ENCODE measurements around the gene GZMA. TPM values are rescaled to one million over a fixed set of nuclear protein-coding genes. Genes with fewer than 3 reads are reported as not detected.

GZMA gene
- under 1 TPM in 1 of 2 donors, not detected in 1; 0.55 TPM for total RNA-seq

GRCh38 chr5:55102348-55102747 is at the start of gene GZMA:
GZMA (plus strand) TSS chr5:55102646; CDS start chr5:55102683, 37 bp downstream.
- TF ChIP-seq, protein P1, sequence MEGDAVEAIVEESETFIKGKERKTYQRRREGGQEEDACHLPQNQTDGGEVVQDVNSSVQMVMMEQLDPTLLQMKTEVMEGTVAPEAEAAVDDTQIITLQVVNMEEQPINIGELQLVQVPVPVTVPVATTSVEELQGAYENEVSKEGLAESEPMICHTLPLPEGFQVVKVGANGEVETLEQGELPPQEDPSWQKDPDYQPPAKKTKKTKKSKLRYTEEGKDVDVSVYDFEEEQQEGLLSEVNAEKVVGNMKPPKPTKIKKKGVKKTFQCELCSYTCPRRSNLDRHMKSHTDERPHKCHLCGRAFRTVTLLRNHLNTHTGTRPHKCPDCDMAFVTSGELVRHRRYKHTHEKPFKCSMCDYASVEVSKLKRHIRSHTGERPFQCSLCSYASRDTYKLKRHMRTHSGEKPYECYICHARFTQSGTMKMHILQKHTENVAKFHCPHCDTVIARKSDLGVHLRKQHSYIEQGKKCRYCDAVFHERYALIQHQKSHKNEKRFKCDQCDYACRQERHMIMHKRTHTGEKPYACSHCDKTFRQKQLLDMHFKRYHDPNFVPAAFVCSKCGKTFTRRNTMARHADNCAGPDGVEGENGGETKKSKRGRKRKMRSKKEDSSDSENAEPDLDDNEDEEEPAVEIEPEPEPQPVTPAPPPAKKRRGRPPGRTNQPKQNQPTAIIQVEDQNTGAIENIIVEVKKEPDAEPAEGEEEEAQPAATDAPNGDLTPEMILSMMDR (IDR thresholded peaks at IDR 0.05), result no peak

DNA sequence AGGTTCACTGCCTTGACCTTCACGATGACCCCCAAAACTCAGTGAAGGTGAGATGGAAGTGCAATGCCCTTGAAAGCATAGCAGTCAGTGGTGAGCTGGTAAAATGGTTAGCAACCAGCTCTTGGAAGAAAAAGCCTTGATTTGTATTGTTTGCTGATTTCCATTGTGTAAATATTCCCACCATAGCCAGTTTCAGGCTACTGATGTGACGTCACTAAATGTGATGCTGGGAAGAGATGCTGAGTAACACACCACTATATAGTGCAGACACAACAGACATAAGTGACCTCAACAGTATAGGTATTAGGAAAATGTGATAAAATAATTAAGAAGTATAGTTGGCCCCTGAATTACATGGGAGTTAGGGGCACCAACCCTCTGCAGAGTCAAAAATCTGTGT is 47.3 kb upstream of the GZMA start:
- H3K27me3 ChIP-seq, result no peaks in the 10 kb centered on the region
- H3K4me1 ChIP-seq, result no peaks in the 10 kb centered on the region
- H3K4me3 ChIP-seq, result no peak overlapping the region
- H3K27ac ChIP-seq, result no peak overlapping the region
- no peaks in the 10 kb centered on the region for H3K9me3 ChIP-seq
- TF ChIP-seq, protein P1 (IDR thresholded peaks at IDR 0.05), result no peak
- DNase-seq (ENCODE audit: low spot score), result no peak
- no peaks in the 10 kb centered on the region for H3K36me3 ChIP-seq

More at GRCh38 chr5:55102348-55102747, at the start of gene GZMA:
- Histone ChIP-seq H3K4me3 (no peak within 1 kb of the TSS), H3K27ac (no peak within 1 kb of the TSS), H3K4me1 (no peaks in the 10 kb centered on the region), H3K9me3 (peaks cover 0 to 6% of the 10 kb centered on the region in 2 donors), H3K27me3 (no peaks in the 10 kb centered on the region), H3K36me3 (no peaks in the 10 kb centered on the region)
- no peak for DNase-seq (ENCODE audit: low spot score)

DNA sequence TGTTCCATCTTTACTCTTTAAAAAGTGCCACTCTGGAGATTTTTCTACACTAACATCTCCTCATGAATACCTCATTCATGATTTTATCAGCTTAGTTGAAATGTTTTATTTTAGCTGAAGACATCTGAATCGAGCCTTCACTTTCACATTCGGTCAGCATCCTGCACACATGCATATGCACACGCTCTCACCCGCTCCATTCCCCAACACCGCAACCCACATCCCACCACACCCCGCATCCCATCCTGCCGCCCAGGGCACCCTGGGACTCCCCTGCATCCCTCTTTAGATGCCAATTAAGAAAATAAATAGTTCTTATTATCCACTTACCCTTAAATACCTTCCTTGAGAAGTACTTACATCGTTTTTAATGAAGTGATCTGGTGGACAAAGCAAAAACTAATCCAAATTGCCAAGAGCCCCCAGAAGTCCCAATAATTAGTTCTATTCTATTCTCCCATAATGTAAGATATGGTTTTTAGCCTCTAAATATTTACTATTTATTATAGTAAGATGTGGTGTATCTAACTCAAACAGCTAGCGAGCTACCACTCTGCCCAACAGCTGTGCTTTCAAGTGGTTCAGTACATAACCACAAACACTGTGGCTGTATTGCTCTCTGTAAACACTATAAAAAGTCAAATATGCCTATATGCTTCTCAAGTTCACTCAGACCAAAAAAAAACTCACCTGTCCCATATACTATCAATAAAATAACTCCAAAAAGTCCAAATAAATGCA is 40.2 kb upstream of the GZMA start:
- H3K4me3 ChIP-seq, result no peak overlapping the region
- no peak for DNase-seq (ENCODE audit: low spot score)

GRCh38 chr5:55063220-55063863 is 39.1 kb upstream of the GZMA start:
- TF ChIP-seq, protein P1 (IDR thresholded peaks at IDR 0.05), result no peak
- no peak for DNase-seq (ENCODE audit: low spot score)
- no peak overlapping the region for H3K4me3 ChIP-seq
- no peak overlapping the region for H3K27ac ChIP-seq
- H3K27me3 ChIP-seq, result no peaks in the 10 kb centered on the region
- H3K9me3 ChIP-seq, result no peaks in the 10 kb centered on the region
- H3K36me3 ChIP-seq, result no peaks in the 10 kb centered on the region
- no peaks in the 10 kb centered on the region for H3K4me1 ChIP-seq

More for the DNA sequence above, 40.2 kb upstream of the GZMA start:
- Histone ChIP-seq H3K4me1 (no peaks in the 10 kb centered on the region), H3K9me3 (no peaks in the 10 kb centered on the region), H3K27me3 (no peaks in the 10 kb centered on the region), H3K36me3 (no peaks in the 10 kb centered on the region), H3K27ac (no peak overlapping the region)
- TF ChIP-seq, protein P1 (IDR thresholded peaks at IDR 0.05), result no peak

GRCh38 chr5:55063899-55064298 is 38.5 kb upstream of the GZMA start:
- H3K4me1 ChIP-seq, result no peaks in the 10 kb centered on the region
- TF ChIP-seq, protein P1 (IDR thresholded peaks at IDR 0.05), result no peak
- DNase-seq (ENCODE audit: low spot score), result no peak
- no peaks in the 10 kb centered on the region for H3K27me3 ChIP-seq
- no peak overlapping the region for H3K4me3 ChIP-seq
- H3K27ac ChIP-seq, result no peak overlapping the region
- H3K36me3 ChIP-seq, result no peaks in the 10 kb centered on the region
- H3K9me3 ChIP-seq, result no peaks in the 10 kb centered on the region
